HG02588 (cell line): ENCODE results near the gene HABP2.

Experiments
- ATAC-seq: cut with Tn5 transposase; IDR thresholded peaks from one replicate; pipeline ENCODE4 v1.9.1; 2021; ENCODE audit warnings: mild to moderate bottlenecking, moderate library complexity; ENCODE audit not compliant: unreplicated experiment

Gene HABP2

DNA sequence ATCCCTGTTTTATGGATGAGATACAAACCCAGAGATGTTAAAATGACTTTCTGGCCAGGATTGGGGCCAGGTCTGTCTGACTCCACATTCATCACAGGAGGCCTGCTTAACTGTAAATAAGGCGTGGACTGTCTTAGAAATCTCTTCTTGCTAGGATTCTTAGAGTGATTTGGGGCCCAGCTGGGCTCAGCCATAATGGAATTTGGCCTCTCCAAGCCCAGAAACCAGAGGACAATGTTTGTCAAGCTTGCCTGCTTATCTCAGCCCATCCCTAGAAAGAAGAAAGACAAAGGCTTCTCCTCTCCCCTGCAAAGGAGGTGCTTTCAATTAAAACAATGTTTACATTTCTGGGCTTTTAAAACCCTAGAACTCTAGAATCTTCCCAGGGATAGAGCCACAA lies 2.9 kb downstream of the HABP2 start:
- ATAC-seq = no peak

DNA sequence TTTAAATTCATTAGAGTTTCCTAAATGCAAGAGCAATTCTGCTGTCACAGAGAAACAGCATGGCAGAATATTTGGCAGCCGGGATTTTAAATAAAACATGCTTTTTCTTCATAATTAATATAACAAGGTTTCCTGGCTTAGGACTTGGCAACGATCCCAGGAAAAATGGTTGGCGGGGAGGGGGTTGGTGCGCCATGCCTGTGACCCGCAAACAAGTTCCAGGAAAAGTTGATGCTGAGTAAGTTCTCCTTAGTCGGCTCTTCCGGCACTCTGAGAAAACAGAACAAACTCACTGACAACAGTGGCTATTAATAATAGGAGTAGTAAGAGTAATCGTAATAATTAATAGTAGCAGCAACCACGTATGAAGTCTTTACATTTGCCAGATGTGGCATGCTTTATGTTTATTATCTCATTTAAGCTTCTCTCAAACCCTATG lies 4.6 kb downstream of the HABP2 start:
- ATAC-seq = no peak

DNA sequence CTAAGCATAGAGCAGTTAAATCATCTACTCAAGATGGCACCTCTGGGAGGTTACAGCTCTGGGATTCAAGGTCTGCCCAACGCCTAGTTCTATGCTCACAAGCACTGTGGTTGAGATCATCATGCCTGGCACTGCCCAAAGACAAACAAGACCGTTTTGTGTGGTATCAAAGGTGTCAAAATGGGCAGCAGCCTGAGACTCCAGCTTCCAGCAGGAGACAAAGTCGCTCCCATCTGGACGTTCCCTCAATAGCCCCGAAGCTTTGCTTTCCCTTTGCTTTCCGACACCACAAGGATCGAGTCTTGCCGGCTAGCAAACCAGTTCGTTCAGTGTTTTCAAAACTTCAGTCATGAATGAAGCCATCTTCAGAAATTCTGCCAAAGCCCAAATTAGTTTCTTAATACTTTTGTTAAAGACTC lies 5.1 kb downstream of the HABP2 start:
- no peak for ATAC-seq

- no peak for ATAC-seq
Observed at GRCh38 chr10:113560071-113560470, 7.2 kb downstream of the HABP2 start.

DNA sequence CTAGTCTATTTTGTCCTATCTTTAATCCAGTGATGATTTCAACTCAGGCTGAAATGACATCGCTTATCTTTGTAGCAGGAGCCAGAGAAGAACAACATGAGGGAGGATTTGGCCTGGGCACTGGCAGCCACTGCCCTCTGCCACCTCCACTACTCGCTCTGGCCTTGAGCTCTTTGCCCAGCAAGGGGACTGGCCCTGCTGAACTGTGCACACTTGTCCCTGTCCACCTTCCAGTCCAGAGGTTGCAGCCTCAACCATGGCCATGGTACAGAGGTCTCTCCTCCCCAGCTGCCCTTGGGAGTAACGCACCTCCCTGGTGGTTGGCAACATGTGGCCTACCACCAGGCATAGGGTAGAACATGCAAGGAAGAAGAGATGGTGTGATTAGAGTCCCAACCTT lies 8.4 kb downstream of the HABP2 start:
- ATAC-seq = no peak

- ATAC-seq = no peak
Observed at GRCh38 chr10:113562069-113562468, 9.2 kb downstream of the HABP2 start.

- ATAC-seq = no peak
Observed at GRCh38 chr10:113562704-113563103, 9.9 kb downstream of the HABP2 start.

DNA sequence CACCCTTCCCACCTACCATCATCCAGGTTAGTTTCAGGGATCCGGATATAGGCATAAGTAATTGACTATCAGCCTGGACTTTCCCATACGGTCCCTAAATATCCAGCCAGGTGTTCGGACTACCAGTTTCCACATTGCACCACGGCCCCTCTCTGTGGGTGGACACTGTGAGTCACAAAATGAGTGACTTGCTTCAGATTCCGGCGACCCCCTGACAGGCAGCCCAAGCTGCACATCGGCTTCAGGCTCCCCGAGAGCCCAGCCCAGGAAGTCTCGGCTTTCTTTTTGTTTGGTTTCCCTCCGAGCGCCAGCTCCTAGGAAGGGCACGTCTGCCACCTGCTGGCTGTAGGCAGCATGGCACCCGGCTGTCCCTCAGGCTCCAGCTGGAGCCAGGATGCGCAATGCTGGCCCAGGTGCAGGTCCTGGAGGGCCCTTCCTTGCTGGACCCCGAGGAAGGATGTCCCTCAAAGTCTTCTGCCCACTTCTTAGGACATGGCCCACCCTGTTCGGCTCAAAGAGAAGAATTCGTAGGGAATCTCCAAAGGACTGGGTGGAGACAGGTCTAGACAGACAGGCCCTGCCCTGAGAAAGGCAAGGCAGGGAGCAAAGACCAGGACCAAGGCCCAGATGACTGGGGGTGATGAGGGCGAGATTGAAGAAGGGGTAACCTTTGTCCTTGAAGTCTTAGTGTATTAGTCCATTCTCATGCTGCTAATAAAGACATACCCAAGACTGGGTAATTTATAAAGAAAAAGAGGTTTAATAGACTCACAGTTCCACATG lies 10.6 kb downstream of the HABP2 start:
- peak; percentile 98 for ATAC-seq

DNA sequence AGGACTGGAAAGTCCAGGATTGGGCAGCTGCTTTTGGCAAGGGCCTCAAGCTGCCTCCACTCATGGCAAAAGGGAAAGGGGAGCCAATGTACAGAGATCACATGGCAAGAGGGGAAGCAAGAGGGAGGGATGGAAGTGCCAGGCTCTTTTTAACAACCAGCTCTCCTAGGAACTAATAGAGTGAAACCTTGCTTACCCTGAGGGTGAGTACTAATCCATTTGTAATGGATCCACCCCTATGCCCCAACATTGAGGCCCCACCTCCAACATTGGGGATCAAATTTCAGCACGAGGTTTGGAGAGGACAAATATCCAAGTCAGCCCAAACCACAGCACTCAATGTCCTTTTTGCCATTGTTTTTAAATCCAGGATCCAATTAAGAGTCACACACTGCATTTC lies 12.5 kb downstream of the HABP2 start:
- no peak for ATAC-seq

- no peak for ATAC-seq
Observed at GRCh38 chr10:113566888-113567287, 14.0 kb downstream of the HABP2 start.

GRCh38 chr10:113569576-113569975 lies 16.7 kb downstream of the HABP2 start:
- no peak for ATAC-seq

GRCh38 chr10:113572520-113573290 lies 19.9 kb downstream of the HABP2 start:
- ATAC-seq = no peak

- ATAC-seq = no peak
Observed at GRCh38 chr10:113573368-113573767, 20.5 kb downstream of the HABP2 start.

DNA sequence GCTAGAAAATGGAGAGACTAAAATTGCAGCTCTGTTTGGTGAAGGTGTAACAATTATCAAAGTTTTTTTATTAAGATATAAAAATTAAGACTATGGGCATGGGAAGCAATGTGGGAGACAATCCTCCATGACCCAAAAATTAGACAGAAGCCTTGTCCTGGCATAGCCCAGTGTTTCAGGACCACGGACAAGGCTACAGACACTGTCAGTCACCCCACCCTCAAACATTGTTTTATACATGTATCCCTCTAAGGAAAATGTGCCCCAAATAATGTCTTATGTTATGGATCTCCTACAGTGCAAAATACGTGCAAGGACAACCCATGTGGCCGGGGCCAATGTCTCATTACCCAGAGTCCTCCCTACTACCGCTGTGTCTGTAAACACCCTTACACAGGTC lies 24.0 kb downstream of the HABP2 start:
- no peak for ATAC-seq

DNA sequence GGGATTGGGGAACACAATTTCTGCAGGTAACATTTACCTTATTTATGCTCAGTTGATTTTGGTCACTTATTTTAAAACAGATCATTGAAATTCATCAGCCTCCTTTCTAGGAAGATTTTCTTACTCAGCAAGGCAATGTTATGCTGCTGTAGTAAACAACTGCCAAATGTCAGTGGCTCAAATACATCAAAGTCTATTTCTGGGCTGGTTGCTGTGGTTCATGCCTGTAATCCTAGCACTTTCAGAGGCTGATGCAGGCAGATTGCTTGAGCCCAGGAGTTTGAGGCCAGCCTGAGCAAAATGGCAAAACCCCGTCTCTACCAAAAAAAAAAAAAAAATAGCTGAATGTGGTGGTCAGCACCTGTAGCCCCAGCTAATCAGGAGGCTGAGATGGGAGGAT lies 25.9 kb downstream of the HABP2 start:
- no peak for ATAC-seq

- no peak for ATAC-seq
Observed at GRCh38 chr10:113581092-113581491, 28.2 kb downstream of the HABP2 start.

GRCh38 chr10:113583571-113583970 lies 30.7 kb downstream of the HABP2 start:
- ATAC-seq = no peak

GRCh38 chr10:113585949-113586348 lies 33.1 kb downstream of the HABP2 start:
- no peak for ATAC-seq

- no peak for ATAC-seq
Observed at GRCh38 chr10:113589201-113589770, 36.4 kb downstream of the HABP2 start.

DNA sequence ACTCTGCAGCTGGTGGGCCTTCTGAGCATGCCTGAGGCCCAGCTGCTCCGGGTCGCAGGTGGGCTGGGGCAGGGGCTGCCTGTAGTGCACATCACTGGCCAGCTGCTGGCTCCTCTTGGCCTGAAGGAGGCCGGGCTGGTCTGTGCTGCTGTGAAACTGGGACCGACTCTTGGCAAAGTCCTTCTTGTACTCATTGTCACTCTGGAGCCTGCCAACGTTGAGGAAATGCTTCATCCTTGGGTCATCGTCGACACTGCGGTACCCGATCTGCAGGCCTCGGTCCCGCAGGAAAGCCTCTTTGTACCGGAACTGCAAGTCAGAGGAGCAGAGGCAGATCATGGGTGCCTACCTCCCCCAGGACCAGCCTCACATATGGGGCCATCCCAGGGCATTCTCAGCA lies 37.7 kb downstream of the HABP2 start:
- no peak for ATAC-seq

DNA sequence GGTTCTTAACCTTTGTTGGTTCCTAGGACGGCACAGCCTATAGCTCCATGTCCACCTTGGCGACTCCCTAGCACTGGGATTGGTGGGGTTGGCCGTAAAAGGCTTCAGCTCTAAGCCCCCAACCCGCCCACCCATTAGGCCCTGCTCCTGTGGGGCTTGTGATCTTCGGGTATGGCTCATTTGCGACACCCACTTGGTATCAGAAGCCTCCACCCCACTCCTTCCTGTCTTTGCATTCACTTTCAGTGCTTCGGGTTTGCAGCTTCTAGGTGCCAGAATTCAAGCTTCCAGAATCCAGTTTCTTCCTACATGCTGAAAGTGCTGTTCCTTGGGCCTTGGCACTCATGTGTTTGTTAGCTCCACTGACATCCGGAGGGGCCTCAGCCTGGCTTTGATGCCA lies 39.5 kb downstream of the HABP2 start:
- no peak for ATAC-seq

GRCh38 chr10:113594652-113595051 lies 41.8 kb downstream of the HABP2 start:
- ATAC-seq = no peak
